Upper lobe of right lung (tissue), 1 donor: Measurements from ENCODE around the gene RPUSD3. TPM values are rescaled to one million over a fixed set of nuclear protein-coding genes. Genes with fewer than 3 reads are reported as not detected.
A peak's percentile ranks its signal among the peaks of the same experiment; 100 is the strongest.

ENCODE experiments used
- ATAC-seq: fragments of 200-7000 bp; cut with Tn5 transposase; one replicate; pipeline ENCODE4 v1.9.1; 2020; ENCODE audit warnings: mild to moderate bottlenecking, moderate library complexity
- DNase-seq: peaks from one replicate; pipeline ENCODE4 v3.0.0-alpha.2; 2020
- H3K27ac ChIP-seq: fragments of 200-600 bp; one replicate; pipeline ENCODE4 v1.8.0; 2022
- H3K27me3 ChIP-seq: fragments of 200-600 bp; one replicate; pipeline ENCODE4 v1.8.0; 2022; ENCODE audit warnings: mild to moderate bottlenecking
- H3K36me3 ChIP-seq: fragments of 200-600 bp; one replicate; pipeline ENCODE4 v1.8.0; 2022
- H3K4me1 ChIP-seq: fragments of 200-600 bp; one replicate; pipeline ENCODE4 v1.8.0; 2022
- H3K4me3 ChIP-seq: fragments of 200-600 bp; one replicate; pipeline ENCODE4 v1.8.0; 2022; ENCODE audit warnings: mild to moderate bottlenecking
- H3K9me3 ChIP-seq: fragments of 200-600 bp; one replicate; pipeline ENCODE4 v1.8.0; 2022
- CTCF ChIP-seq: fragments of 200-600 bp; IDR thresholded peaks from one replicate; pipeline ENCODE4 v1.8.0; 2022; ENCODE audit warnings: antibody characterized with exemption
- intact Hi-C: fragments of 100-400 bp; cut with DNase I; formaldehyde crosslinking; loops from one replicate; pipeline ENCODE4 v1.11.0; 2022
- total RNA-seq: library from RNA; stranded (reverse); fragmentation: NEBNext Ultra II Directional; extraction: Animal tissue kit (Norgen Biotek cat#: 25700); gene quantifications from one replicate; pipeline ENCODE4 v1.2.1, GENCODE V29; 2021
- donor health status: DM: no; HTN: yes; CAD: no; lungs with severe emphysema.

RPUSD3 gene
- total RNA-seq, 1 donor from 2014 or later, result 27.7 TPM

GRCh38 chr3:9810846-9811245 lies 33.0 kb downstream of the RPUSD3 start:
- Histone ChIP-seq H3K27me3 (no peaks in the 10 kb centered on the region), H3K4me3 (peak overlapping the region; percentile 75), H3K9me3 (no peaks in the 10 kb centered on the region), H3K27ac (peak overlapping the region; percentile 94), H3K4me1 (peaks cover 13% of the 10 kb centered on the region), H3K36me3 (peaks cover 17% of the 10 kb centered on the region)
- DNase-seq, result no peak
- intact Hi-C loops, result no loop called here
- TF ChIP-seq CTCF, result no peak
- no peak for ATAC-seq

DNA sequence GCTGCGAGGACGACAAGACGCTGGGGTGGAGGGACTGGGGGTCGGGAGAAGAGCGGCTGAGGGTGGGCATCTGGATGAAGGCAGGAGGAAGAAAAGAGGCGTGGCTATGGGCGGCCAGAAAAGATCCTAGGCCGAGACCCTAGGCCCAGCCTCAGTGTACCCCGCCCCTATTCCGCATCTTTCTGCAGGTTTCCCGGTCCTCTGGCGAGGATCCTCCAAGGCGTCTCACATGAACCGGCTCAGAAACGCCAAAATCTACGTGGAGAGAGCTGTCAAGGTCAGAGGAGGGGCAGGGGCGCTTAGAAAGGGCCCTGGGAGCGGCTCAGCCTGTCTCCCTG lies 33.4 kb downstream of the RPUSD3 start:
- TF ChIP-seq CTCF, result no peak
- Histone ChIP-seq H3K4me3 (peak overlapping the region; percentile 75), H3K36me3 (peaks cover 22% of the 10 kb centered on the region), H3K27ac (peak overlapping the region; percentile 94), H3K4me1 (peaks cover 13% of the 10 kb centered on the region), H3K27me3 (no peaks in the 10 kb centered on the region), H3K9me3 (no peaks in the 10 kb centered on the region)
- ATAC-seq (no peak), DNase-seq (no peak)
- intact Hi-C loops, result no loop called here

- ATAC-seq, result peak; percentile 93
- Histone ChIP-seq H3K27me3 (no peaks in the 10 kb centered on the region), H3K36me3 (peaks cover 27% of the 10 kb centered on the region), H3K4me3 (peak within 1 kb of the TSS; percentile 75), H3K4me1 (peaks cover 13% of the 10 kb centered on the region), H3K27ac (peak within 1 kb of the TSS; percentile 94), H3K9me3 (no peaks in the 10 kb centered on the region)
- TF ChIP-seq CTCF, result no peak
- peak; percentile 91 for DNase-seq
- intact Hi-C loops, result no loop called here
Measured at GRCh38 chr3:9809615-9810432, 34.0 kb downstream of the RPUSD3 start, which contains the start of gene TTLL3. TSS of gene TTLL3 (plus strand) at chr3:9810262. CDS start at chr3:9810662, 400 bp downstream.

DNA sequence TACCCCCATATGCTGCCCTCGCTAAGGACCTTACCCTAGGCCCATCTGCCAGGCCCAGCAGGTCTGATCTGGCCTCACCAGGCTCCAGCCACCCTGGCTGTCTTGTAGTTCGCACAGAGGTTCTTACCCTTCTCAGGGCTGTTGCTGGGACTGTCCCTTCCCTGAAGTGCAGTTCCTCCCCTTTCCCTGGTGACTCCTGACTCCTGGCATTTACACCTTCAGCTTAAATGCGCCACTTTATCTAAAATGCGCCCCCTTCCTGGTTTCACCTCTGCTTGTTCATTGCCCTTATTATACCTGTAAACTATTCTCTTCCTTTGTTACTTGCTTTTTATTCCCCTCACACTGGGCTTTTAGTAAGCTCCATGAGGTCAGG lies 34.6 kb downstream of the RPUSD3 start:
- H3K27ac ChIP-seq, result peak overlapping the region; percentile 94
- ATAC-seq, result peak; percentile 41
- DNase-seq, result no peak
- peaks cover 33% of the 10 kb centered on the region for H3K36me3 ChIP-seq
- peak overlapping the region; percentile 75 for H3K4me3 ChIP-seq
- no peaks in the 10 kb centered on the region for H3K9me3 ChIP-seq
- intact Hi-C loops, result no loop called here
- no peaks in the 10 kb centered on the region for H3K27me3 ChIP-seq
- H3K4me1 ChIP-seq, result peaks cover 13% of the 10 kb centered on the region
- no peak for TF ChIP-seq CTCF

DNA sequence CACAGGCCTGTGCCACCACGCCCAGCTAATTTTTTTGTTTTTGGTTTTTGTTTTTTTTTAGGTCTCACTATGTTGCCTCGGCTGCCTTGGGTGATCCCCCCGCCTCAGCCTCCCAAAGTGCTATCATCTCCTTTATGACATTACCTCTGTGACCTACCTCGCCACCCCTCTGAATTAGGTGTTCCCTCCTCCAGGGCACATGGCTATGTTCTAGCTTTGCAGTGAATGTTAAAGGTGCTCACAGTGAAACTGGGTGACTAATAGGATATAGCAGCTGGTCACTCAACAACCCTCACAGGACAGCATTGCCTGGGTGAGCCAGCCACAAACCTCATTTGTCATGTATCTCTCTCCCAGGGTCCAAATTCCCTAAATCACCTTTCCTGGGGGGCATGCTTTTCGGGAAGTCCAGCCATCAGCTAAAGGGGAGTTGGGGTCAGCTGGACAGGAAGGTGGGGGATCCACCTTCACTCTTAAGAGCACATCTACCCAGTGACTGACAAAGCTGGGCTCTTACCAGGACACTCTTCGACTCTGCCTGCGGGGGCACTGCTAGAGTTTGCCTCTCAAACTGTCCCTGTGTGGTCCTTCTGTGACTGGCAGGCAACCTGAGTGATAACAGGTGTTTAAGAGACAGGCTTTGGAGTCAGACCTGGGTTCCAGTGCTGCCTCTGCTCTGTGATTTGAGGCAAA lies 35.3 kb downstream of the RPUSD3 start:
- ATAC-seq (no peak), DNase-seq (no peak)
- H3K4me3 ChIP-seq, result no peak overlapping the region
- H3K27ac ChIP-seq, result peak overlapping the region; percentile 94
- intact Hi-C loops, result no loop called here
- H3K9me3 ChIP-seq, result no peaks in the 10 kb centered on the region
- H3K4me1 ChIP-seq, result peaks cover 13% of the 10 kb centered on the region
- H3K36me3 ChIP-seq, result peaks cover 41% of the 10 kb centered on the region
- peak; percentile 20 for TF ChIP-seq CTCF
- H3K27me3 ChIP-seq, result no peaks in the 10 kb centered on the region
